ENCODE measurements around the gene CHRDL2. TPM values are rescaled to one million over a fixed set of nuclear protein-coding genes. Genes with fewer than 3 reads are reported as not detected.
A peak's percentile ranks its signal among the peaks of the same experiment; 100 is the strongest.

The CHRDL2 gene
- total RNA-seq, 1 experiment from 2014 or later = 0.39 TPM

DNA sequence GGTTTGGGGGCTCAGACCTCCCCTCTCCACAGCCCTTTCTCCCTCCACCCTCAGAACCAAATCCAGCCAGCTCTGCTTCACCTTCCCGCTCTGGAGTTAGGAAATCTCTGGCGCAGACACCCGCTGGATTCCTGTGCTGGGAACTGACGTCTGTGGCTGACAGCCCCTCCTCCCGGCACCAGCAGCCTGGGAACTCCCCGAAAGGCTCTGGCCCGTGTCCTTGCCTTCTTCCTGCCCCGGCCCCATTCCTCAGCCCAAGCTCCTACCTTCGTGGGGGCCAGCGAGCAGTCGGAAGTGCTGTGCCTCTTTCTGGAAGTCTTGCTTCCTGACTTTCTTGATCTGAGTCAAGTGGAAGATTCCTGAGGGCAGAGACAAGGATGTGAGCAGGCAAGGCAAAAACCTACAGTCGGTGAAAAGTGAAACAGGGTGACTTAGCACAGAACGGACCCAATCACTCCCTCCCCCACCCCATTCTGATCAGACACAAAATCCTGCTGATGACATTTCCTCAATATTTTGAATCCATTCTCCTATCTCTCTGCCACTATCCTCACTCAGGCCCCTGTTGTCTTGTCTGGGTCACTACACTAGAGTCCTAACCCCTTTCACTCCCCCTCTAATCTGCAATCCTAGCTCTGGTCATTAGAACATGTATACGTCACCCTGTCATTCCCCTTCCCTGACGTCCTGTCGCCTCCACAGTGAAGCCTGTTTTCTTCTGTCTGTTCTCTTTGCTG, 34.1 kb downstream of the CHRDL2 start:
- Mint-ChIP-seq H3K4me3 (peak overlapping the region in 1 of 2 experiments; percentile 28; a peak in 2 of 5 replicates), H3K27ac (no peak overlapping the region), H3K27me3 (ENCODE audit: low read depth) (peaks cover 3% of the 10 kb centered on the region; the same call in 1 of the 2 replicates), H3K4me1 (peaks cover 13 to 25% of the 10 kb centered on the region in 2 experiments), H3K9me3 (no peaks in the 10 kb centered on the region), H3K36me3 (ENCODE audit: insufficient read depth in 1 of 3, low read depth in 3 of 3) (no peaks in the 10 kb centered on the region; a peak in 1 of 7 replicates)
- Histone ChIP-seq H3K14ac (ENCODE audit: insufficient read depth, low read length) (no peak overlapping the region), H3K23me2 (ENCODE audit: insufficient read length, low read depth, low read length, poor library complexity, severe bottlenecking) (no peaks in the 10 kb centered on the region), H3K79me1 (ENCODE audit: insufficient read depth, low read depth, low read length, poor library complexity, severe bottlenecking) (no peaks in the 10 kb centered on the region), H4K5ac (ENCODE audit: insufficient read length, low read depth, low read length) (no peak overlapping the region), H2BK5ac (ENCODE audit: insufficient read length, low read length) (no peak overlapping the region), H3K27ac (ENCODE audit: insufficient read length, low read depth, low read length) (no peak overlapping the region), H4K20me1 (ENCODE audit: control insufficient read depth, insufficient read depth, insufficient read length) (no peaks in the 10 kb centered on the region), H2BK20ac (ENCODE audit: low read depth, low read length, poor library complexity, severe bottlenecking) (no peak overlapping the region), H4K8ac (replicated peaks; ENCODE audit: insufficient read length, low read depth, low read length) (no peak overlapping the region), H3K9me3 (ENCODE audit: control insufficient read depth, low read depth, low read length) (no peaks in the 10 kb centered on the region), H3K4me2 (ENCODE audit: insufficient read depth, insufficient read length, low read length) (peak overlapping the region; percentile 20), H4K91ac (ENCODE audit: insufficient read length, low read depth, low read length) (no peak overlapping the region), H2BK120ac (ENCODE audit: low read depth, low read length, poor library complexity, severe bottlenecking) (no peak overlapping the region), H3K4ac (ENCODE audit: low read depth, low read length) (no peak overlapping the region), H3K56ac (ENCODE audit: insufficient read length, low read depth, low read length) (no peak overlapping the region), H2AFZ (ENCODE audit: low read length) (no peak overlapping the region), H3K9ac (ENCODE audit: extremely low read depth, insufficient read length, low read length) (no peak overlapping the region), H2BK12ac (ENCODE audit: insufficient read length, low read depth, low read length) (no peak overlapping the region), H2BK15ac (ENCODE audit: low read depth, low read length) (no peak overlapping the region), H2AK5ac (ENCODE audit: insufficient read length, low read length) (no peak overlapping the region), H3K23ac (ENCODE audit: insufficient read length, low read depth, low read length) (no peak overlapping the region), H3K27me3 (ENCODE audit: insufficient read depth, low read length) (no peaks in the 10 kb centered on the region), H3K79me2 (ENCODE audit: insufficient read depth, low read length) (no peaks in the 10 kb centered on the region), H3K18ac (ENCODE audit: insufficient read length, low read depth, low read length) (no peak overlapping the region), H3K4me1 (ENCODE audit: insufficient read depth, low read length) (peaks cover 6% of the 10 kb centered on the region; the same call in 1 of the 2 replicates), H3T11ph (ENCODE audit: low read length) (no peak overlapping the region)
- no CpG with 5 or more reads among the region's 16 CpGs for WGBS (ENCODE audit: extremely low coverage, insufficient read length, low lambda C conversion rate)
- peak; percentile 48 for DNase-seq
- TF ChIP-seq, protein P1, sequence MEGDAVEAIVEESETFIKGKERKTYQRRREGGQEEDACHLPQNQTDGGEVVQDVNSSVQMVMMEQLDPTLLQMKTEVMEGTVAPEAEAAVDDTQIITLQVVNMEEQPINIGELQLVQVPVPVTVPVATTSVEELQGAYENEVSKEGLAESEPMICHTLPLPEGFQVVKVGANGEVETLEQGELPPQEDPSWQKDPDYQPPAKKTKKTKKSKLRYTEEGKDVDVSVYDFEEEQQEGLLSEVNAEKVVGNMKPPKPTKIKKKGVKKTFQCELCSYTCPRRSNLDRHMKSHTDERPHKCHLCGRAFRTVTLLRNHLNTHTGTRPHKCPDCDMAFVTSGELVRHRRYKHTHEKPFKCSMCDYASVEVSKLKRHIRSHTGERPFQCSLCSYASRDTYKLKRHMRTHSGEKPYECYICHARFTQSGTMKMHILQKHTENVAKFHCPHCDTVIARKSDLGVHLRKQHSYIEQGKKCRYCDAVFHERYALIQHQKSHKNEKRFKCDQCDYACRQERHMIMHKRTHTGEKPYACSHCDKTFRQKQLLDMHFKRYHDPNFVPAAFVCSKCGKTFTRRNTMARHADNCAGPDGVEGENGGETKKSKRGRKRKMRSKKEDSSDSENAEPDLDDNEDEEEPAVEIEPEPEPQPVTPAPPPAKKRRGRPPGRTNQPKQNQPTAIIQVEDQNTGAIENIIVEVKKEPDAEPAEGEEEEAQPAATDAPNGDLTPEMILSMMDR (conservative IDR thresholded peaks at IDR 0.05) = no peak
